SU-DHL-6 (cell line): ENCODE data around the gene SLX4IP.

Experiments used
- H2AFZ ChIP-seq: fragments of 200-600 bp; sonication (generic); 2 replicates; pipeline ENCODE4 v1.6.1; 2014; ENCODE audit warnings: low read depth, mild to moderate bottlenecking, moderate library complexity, mixed read lengths, antibody characterized with exemption, low read length; ENCODE audit not compliant: severe bottlenecking
- H3F3A ChIP-seq: fragments of 200-600 bp; shearing (Covaris generic); 2 replicates; pipeline ENCODE4 v1.6.0; 2016; ENCODE audit warnings: antibody characterized with exemption, mild to moderate bottlenecking; ENCODE audit not compliant: insufficient read depth
- H3K27ac ChIP-seq: fragments of 200-600 bp; sonication (generic); 2 replicates; pipeline ENCODE4 v1.5.1; 2016; ENCODE audit warnings: low read depth, mild to moderate bottlenecking, low read length, moderate library complexity, mixed read lengths
- H3K27me3 ChIP-seq: fragments of 200-600 bp; sonication (generic), shearing (Covaris generic); 2 replicates; pipeline ENCODE4 v1.6.0; 2014; ENCODE audit warnings: mild to moderate bottlenecking, low read length
- H3K36me3 ChIP-seq: fragments of 200-600 bp; sonication (generic); 2 replicates; pipeline ENCODE4 v1.6.1; 2014; ENCODE audit warnings: mild to moderate bottlenecking, low read length, mixed read lengths
- H3K4me2 ChIP-seq: fragments of 300-600, 200-600 bp; shearing (Covaris generic), sonication (generic); 2 replicates; pipeline ENCODE4 v1.6.0; 2014; ENCODE audit warnings: low read length, low read depth, mild to moderate bottlenecking; ENCODE audit not compliant: poor library complexity, severe bottlenecking
- H3K4me3 ChIP-seq: fragments of 200-600 bp; sonication (generic); 2 replicates; pipeline ENCODE4 v1.5.1; 2014; ENCODE audit warnings: antibody characterized with exemption, low read length, mild to moderate bottlenecking, mixed read lengths; ENCODE audit not compliant: insufficient read depth, poor library complexity, severe bottlenecking
- H3K79me2 ChIP-seq: fragments of 200-600 bp; sonication (generic); 2 replicates; pipeline ENCODE4 v1.6.1; 2014; ENCODE audit warnings: mild to moderate bottlenecking, low read length, moderate library complexity; ENCODE audit not compliant: insufficient read depth
- H3K9ac ChIP-seq: fragments of 200-600 bp; sonication (generic); 2 replicates; pipeline ENCODE4 v1.7.0; 2014; ENCODE audit warnings: mild to moderate bottlenecking, low read length
- H3K9me2 ChIP-seq: fragments of 200-600 bp; sonication (generic); replicated peaks from 2 replicates; pipeline ENCODE4 v1.6.1; 2014; ENCODE audit warnings: low read length; ENCODE audit not compliant: insufficient read depth
- H3K9me3 ChIP-seq: fragments of 200-600 bp; sonication (generic); 2 replicates; pipeline ENCODE4 v1.6.1; 2014; ENCODE audit warnings: low read length, mixed read lengths; ENCODE audit not compliant: insufficient read depth
- H4K20me1 ChIP-seq: fragments of 200-600 bp; sonication (generic); 2 replicates; pipeline ENCODE4 v1.6.1; 2014; ENCODE audit warnings: low read depth, mild to moderate bottlenecking, antibody characterized with exemption, low read length, moderate library complexity, mixed read lengths
- EZH2phosphoT487 ChIP-seq: fragments of 200-600 bp; sonication (generic), shearing (Covaris generic); conservative IDR thresholded peaks from 2 replicates; pipeline ENCODE4 v1.6.1; 2018; ENCODE audit warnings: mild to moderate bottlenecking, antibody characterized with exemption, low read length, moderate library complexity, mixed read lengths
- TF ChIP-seq, protein P1 (sequence below): fragments of 200-600 bp; sonication (generic); IDR thresholded peaks from one replicate; pipeline ENCODE4 v1.5.1; 2017; ENCODE audit warnings: antibody characterized with exemption, mild to moderate bottlenecking, low read length, moderate library complexity; ENCODE audit not compliant: insufficient read depth, poor library complexity, severe bottlenecking

Gene SLX4IP

DNA sequence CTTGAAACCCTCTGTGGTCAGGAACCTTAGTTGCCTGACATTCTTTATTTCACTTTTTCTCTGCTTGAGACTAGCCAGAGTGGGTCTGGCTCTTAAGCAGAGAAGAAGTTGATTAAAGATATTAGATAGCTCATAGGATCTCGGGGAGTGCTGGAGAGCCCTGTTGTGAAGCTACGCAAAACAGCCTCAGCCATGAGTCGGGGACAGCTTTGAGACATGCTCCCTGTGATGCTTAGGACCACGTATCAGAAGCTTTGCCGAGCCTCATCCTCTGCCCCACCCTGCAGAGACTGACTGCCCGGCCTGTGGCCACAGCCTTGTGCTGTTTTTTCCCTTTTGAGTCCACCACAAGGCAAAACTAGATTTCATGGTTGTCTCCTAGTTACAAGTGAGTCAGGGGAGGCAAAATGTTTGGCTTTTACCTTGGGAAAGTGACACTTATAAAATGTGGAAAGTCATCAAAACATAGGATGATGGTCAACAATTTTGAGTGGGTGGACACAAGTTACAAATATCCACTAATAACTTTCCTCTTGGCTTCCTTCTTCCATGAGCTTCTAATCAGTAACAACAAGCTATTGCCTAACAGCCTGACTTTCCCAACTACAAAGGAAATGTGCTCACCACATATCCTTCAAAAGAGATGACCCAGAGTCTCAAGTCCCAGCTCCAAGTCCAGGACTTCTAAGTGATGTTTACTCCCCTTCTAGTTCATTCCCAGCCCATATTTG is 130.3 kb downstream of the SLX4IP start:
- Histone ChIP-seq H3K36me3 (no peaks in the 10 kb centered on the region; the same call in 1 of the 2 replicates), H2AFZ (no peak overlapping the region), H3K9ac (no peak overlapping the region), H3K4me2 (no peak overlapping the region), H3K9me3 (no peaks in the 10 kb centered on the region), H4K20me1 (no peaks in the 10 kb centered on the region), H3K27ac (no peak overlapping the region), H3K4me3 (no peak overlapping the region), H3F3A (no peaks in the 10 kb centered on the region), H3K27me3 (no peaks in the 10 kb centered on the region), H3K9me2 (no peaks in the 10 kb centered on the region), H3K79me2 (no peaks in the 10 kb centered on the region)
- TF ChIP-seq, protein P1, sequence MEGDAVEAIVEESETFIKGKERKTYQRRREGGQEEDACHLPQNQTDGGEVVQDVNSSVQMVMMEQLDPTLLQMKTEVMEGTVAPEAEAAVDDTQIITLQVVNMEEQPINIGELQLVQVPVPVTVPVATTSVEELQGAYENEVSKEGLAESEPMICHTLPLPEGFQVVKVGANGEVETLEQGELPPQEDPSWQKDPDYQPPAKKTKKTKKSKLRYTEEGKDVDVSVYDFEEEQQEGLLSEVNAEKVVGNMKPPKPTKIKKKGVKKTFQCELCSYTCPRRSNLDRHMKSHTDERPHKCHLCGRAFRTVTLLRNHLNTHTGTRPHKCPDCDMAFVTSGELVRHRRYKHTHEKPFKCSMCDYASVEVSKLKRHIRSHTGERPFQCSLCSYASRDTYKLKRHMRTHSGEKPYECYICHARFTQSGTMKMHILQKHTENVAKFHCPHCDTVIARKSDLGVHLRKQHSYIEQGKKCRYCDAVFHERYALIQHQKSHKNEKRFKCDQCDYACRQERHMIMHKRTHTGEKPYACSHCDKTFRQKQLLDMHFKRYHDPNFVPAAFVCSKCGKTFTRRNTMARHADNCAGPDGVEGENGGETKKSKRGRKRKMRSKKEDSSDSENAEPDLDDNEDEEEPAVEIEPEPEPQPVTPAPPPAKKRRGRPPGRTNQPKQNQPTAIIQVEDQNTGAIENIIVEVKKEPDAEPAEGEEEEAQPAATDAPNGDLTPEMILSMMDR = no peak
- TF ChIP-seq EZH2phosphoT487 = no peak

DNA sequence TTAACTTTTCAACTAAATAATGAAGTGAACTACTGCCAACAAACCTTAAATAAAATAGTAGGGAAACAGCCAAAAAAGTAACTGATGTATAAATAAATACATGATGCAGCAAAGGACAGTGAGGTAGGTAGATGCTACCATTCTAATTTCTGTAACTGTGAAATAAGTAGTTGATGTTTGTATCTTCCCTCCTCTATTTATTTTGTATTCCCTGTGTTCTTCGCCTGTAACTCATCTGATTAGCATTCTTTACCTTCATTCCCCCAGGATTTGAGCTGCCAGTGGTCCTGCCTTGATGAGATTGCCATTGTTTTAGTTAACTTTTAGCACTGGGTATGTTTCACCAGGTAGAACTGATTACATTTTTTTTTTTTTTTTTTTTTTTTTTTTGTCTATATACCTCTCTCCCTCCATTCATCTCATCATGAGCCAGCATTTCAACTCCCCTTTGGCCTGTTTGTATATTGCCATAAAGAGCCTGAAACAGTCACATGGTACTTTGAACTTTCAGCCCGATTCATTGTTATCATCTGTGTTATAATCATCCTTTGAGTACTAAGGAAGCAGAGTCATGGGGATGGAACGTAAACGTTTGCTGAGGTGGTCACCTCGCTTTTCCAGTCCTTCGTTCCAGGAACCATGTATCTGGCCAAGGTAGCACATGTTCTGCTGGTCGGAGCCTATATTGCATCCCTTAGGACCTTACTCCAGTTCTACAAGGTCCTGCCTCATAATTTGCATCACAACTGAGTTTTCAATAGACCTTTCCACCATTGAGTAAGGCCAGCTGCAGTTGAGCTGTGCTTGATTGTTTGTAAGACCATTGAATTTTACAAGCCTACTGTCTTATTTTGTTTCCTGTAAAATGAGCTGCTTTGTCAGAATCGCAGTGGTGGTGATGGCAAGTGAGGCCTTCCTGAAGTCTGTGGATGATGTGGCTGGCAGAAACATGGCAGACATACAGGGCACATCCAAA is 131.1 kb downstream of the SLX4IP start:
- no peak for TF ChIP-seq EZH2phosphoT487
- TF ChIP-seq, protein P1 = no peak
- no peak overlapping the region for H3K4me2 ChIP-seq

DNA sequence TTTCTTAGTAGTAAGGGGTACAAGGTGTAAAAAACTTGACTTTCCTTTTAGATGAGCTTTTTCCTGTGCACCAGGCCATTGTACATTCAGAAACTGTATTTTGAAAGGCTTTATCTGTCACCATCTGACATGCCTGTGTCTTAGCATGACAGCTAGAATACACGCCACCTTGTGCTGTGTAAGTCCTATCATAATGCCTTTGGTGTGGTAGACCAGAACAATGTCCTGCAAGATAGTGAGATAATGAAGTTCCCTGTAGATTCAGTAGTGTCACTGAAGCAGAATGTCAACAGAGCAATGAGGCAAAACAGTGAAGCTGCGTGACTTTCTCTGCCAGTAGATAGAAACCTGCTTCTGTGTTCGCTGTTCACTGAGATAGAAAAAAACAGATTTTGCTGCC is 132.9 kb downstream of the SLX4IP start:
- H3K27me3 ChIP-seq = no peaks in the 10 kb centered on the region
- no peaks in the 10 kb centered on the region for H4K20me1 ChIP-seq
- H3K9ac ChIP-seq = no peak overlapping the region
- no peaks in the 10 kb centered on the region for H3K36me3 ChIP-seq
- TF ChIP-seq, protein P1 = no peak
- H3K79me2 ChIP-seq = no peaks in the 10 kb centered on the region
- no peak overlapping the region for H3K4me3 ChIP-seq
- H3K9me3 ChIP-seq = no peaks in the 10 kb centered on the region
- no peaks in the 10 kb centered on the region for H3F3A ChIP-seq
- H3K27ac ChIP-seq = no peak overlapping the region
- H3K4me2 ChIP-seq = no peak overlapping the region
- no peak overlapping the region for H2AFZ ChIP-seq
- H3K9me2 ChIP-seq = no peaks in the 10 kb centered on the region

More for the DNA sequence above, 131.1 kb downstream of the SLX4IP start:
- Histone ChIP-seq H2AFZ (no peak overlapping the region), H3K4me3 (no peak overlapping the region), H3K27me3 (no peaks in the 10 kb centered on the region), H3K9me3 (no peaks in the 10 kb centered on the region), H3K9me2 (no peaks in the 10 kb centered on the region), H3K27ac (no peak overlapping the region), H3K79me2 (no peaks in the 10 kb centered on the region), H4K20me1 (no peaks in the 10 kb centered on the region), H3K36me3 (no peaks in the 10 kb centered on the region), H3F3A (no peaks in the 10 kb centered on the region), H3K9ac (no peak overlapping the region)
